ENCODE results near the gene ITGB3. TPM values are rescaled to one million over a fixed set of nuclear protein-coding genes. Genes with fewer than 3 reads are reported as not detected.

Gene ITGB3
- total RNA-seq, 2 experiments from 2014 or later = not detected

DNA sequence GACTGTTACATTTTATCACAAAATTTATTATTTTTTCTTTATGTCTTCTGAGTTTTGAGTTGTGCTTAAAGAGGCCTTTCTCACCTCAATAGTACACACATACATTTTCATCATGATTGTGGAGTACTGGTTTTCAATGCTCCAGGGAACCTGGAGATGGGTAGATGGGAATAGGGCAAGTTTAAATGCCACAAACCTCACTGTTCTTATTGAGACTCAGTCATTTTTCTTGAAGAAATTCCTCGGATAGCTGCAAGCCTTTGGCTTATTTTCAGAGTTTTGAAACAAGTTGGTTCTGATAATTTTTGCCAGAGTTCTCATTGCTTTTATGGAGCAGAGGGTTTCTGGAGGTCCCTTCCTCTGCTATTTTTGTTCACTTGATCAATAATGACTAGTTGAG, 105.0 kb downstream of the ITGB3 start:
- TF ChIP-seq, protein P1, sequence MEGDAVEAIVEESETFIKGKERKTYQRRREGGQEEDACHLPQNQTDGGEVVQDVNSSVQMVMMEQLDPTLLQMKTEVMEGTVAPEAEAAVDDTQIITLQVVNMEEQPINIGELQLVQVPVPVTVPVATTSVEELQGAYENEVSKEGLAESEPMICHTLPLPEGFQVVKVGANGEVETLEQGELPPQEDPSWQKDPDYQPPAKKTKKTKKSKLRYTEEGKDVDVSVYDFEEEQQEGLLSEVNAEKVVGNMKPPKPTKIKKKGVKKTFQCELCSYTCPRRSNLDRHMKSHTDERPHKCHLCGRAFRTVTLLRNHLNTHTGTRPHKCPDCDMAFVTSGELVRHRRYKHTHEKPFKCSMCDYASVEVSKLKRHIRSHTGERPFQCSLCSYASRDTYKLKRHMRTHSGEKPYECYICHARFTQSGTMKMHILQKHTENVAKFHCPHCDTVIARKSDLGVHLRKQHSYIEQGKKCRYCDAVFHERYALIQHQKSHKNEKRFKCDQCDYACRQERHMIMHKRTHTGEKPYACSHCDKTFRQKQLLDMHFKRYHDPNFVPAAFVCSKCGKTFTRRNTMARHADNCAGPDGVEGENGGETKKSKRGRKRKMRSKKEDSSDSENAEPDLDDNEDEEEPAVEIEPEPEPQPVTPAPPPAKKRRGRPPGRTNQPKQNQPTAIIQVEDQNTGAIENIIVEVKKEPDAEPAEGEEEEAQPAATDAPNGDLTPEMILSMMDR (IDR thresholded peaks at IDR 0.05) = no peak
- Mint-ChIP-seq H3K27me3 (no peaks in the 10 kb centered on the region), H3K4me3 (no peak overlapping the region), H3K4me1 (ENCODE audit: low read depth) (peaks cover 3% of the 10 kb centered on the region), H3K27ac (no peak overlapping the region), H3K36me3 (ENCODE audit: low read depth) (peaks cover 3% of the 10 kb centered on the region), H3K9me3 (no peaks in the 10 kb centered on the region)
- CTCF ChIA-PET = no interaction called here
- ATAC-seq (no peak), DNase-seq (no peak)
- intact Hi-C loops (cut with micrococcal nuclease) = no loop called here
- POLR2A ChIA-PET = no interaction called here

Other genes starting within 250 kb of the ITGB3 start
- 100 to 1,000 TPM; 103 TPM for gene CDC27, start 64.5 kb upstream of the ITGB3 start, total RNA-seq
- not detected for gene MYL4, start 44.5 kb upstream of the ITGB3 start, total RNA-seq
- 1 to 10 TPM; 4.3 to 5.9 TPM for gene EFCAB13, start 70.1 kb downstream of the ITGB3 start, total RNA-seq

Measured in activated CD8-positive, alpha-beta T cell treated with anti-CD3 and anti-CD28 coated beads for 36 hours (primary cell).